OCI-LY7 (cell line): Measurements from ENCODE around the gene SGSM2. TPM values are rescaled to one million over a fixed set of nuclear protein-coding genes. Genes with fewer than 3 reads are reported as not detected.

Source experiments
- BruUV-seq: library from RNA; stranded (reverse); fragments of 400-500 nt; replicated peaks from 2 replicates; lab custom pipeline; 2021; lab: Mats Ljungman, UMichigan
- CTCF ChIA-PET: fragments of 300-600 bp; sonication (Branson Sonifier 250); formaldehyde crosslinking; loops from one replicate; lab custom pipeline; 2022; ENCODE audit warnings: antibody characterized with exemption; ENCODE audit not compliant: unreplicated experiment; lab: Charles Lee
- POLR2A ChIA-PET: fragments of 300-600 bp; sonication (Branson Sonifier 250); formaldehyde crosslinking; loops from one replicate; lab custom pipeline; 2022; ENCODE audit warnings: antibody characterized with exemption; lab: Charles Lee
- DNase-seq: peaks from one replicate; pipeline ENCODE4 v3.0.0-alpha.2; 2015; ENCODE audit warnings: low spot score
- H2AFZ ChIP-seq: fragments of 200-600 bp; sonication (generic), shearing (Covaris generic); 2 replicates; pipeline ENCODE4 v1.6.1; 2014; ENCODE audit warnings: mild to moderate bottlenecking, antibody characterized with exemption, low read length, moderate library complexity
- H3K27ac ChIP-seq: fragments of 200-600 bp; sonication (generic); 2 replicates; pipeline ENCODE4 v1.5.1; 2014; ENCODE audit warnings: mixed run types, low read depth, mild to moderate bottlenecking, moderate library complexity, low read length, inconsistent platforms; ENCODE audit not compliant: poor library complexity, severe bottlenecking
- H3K36me3 ChIP-seq: fragments of 200-600 bp; sonication (generic); 2 replicates; pipeline ENCODE4 v1.6.1; 2014; ENCODE audit warnings: mild to moderate bottlenecking, antibody characterized with exemption, low read length, moderate library complexity, mixed read lengths; ENCODE audit not compliant: insufficient read depth
- H3K4me1 ChIP-seq: fragments of 200-600 bp; sonication (generic); 2 replicates; pipeline ENCODE4 v1.5.1; 2014; ENCODE audit warnings: mild to moderate bottlenecking, low read length; ENCODE audit not compliant: insufficient read depth, poor library complexity, severe bottlenecking
- H3K4me2 ChIP-seq: fragments of 200-600 bp; sonication (generic); 2 replicates; pipeline ENCODE4 v1.6.1; 2014; ENCODE audit warnings: mild to moderate bottlenecking, low read length
- H3K4me3 ChIP-seq: fragments of 200-600 bp; sonication (generic); 2 replicates; pipeline ENCODE4 v1.5.1; 2014; ENCODE audit warnings: mild to moderate bottlenecking, low read depth, low read length; ENCODE audit not compliant: poor library complexity, severe bottlenecking
- H3K79me2 ChIP-seq: fragments of 200-600 bp; sonication (generic); 2 replicates; pipeline ENCODE4 v1.6.1; 2016; ENCODE audit warnings: low read depth, mild to moderate bottlenecking, low read length, moderate library complexity, mixed read lengths; ENCODE audit not compliant: insufficient read depth
- H3K9me2 ChIP-seq: fragments of 200-600 bp; sonication (generic); 2 replicates; pipeline ENCODE4 v1.6.1; 2016; ENCODE audit warnings: mild to moderate bottlenecking, low read length, mixed read lengths; ENCODE audit not compliant: insufficient read depth
- H3K9me3 ChIP-seq: fragments of 200-600 bp; sonication (generic); 2 replicates; pipeline ENCODE4 v1.6.1; 2014; ENCODE audit warnings: mild to moderate bottlenecking, mixed run types, low read length, mixed read lengths
- H4K20me1 ChIP-seq: fragments of 200-600 bp; sonication (generic); 2 replicates; pipeline ENCODE4 v1.6.1; 2014; ENCODE audit warnings: mild to moderate bottlenecking, antibody characterized with exemption, low read length, moderate library complexity, mixed read lengths; ENCODE audit not compliant: insufficient read depth
- EZH2phosphoT487 ChIP-seq: fragments of 200-600 bp; sonication (generic); IDR thresholded peaks from 2 replicates; pipeline ENCODE4 v1.6.1; 2018; ENCODE audit warnings: low read depth, borderline replicate concordance, mild to moderate bottlenecking, mixed run types, antibody characterized with exemption, low read length, moderate library complexity, mixed read lengths
- intact Hi-C: fragments of 100-400 bp; cut with micrococcal nuclease; formaldehyde crosslinking; loops from one replicate; pipeline ENCODE4 v1.10.0; 2022; ENCODE audit not compliant: unreplicated experiment
- total RNA-seq, 2 experiments: library from RNA; depleted of rRNA in 1 of 2; stranded (reverse); fragments of >200 nt in 1 of 2; shearing (Covaris generic) in 1 of 2; gene quantifications; 2 replicates each; pipeline ENCODE4 v1.2.3, GENCODE V29; 2014 to 2022
- TF ChIP-seq, protein P1 (sequence below): fragments of 200-600 bp; sonication (generic); conservative IDR thresholded peaks from 2 replicates; pipeline ENCODE4 v1.5.1; 2014; ENCODE audit warnings: mild to moderate bottlenecking, antibody characterized with exemption, low read length, moderate library complexity, mixed read lengths

The SGSM2 gene
- total RNA-seq, 2 experiments from 2014 or later = 44.0 to 50.6 TPM

DNA sequence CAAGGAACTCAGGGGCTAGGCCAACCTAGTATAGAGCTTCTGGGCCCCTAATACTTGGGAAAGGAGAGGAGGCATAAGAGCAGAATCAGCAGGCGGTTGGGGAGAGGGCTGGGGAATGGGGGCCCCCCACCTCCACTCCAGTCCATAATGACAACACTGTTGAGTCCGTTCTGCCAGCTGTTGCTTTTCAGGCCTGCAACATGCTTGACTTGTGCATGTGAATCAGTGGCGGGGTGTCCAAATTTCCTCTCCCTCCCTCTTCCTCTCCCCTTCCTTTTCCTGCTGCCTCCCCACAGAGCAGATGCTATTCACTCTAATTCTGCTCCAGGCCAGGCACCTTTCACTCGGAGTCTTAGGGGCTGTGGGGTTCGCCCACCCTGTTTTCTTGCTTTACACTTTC lies 31.7 kb downstream of the SGSM2 start:
- intact Hi-C loops = no loop called here
- H3K9me3 ChIP-seq = no peaks in the 10 kb centered on the region
- H3K4me1 ChIP-seq = no peaks in the 10 kb centered on the region
- no peaks in the 10 kb centered on the region for H3K36me3 ChIP-seq
- no peak overlapping the region for H3K4me2 ChIP-seq
- H2AFZ ChIP-seq = no peak overlapping the region
- ChIA-PET CTCF (no interaction called here), POLR2A (interaction anchor here (0.5 to 0.6 kb wide), 2 partner anchors 105 to 1598 kb away, joined by 3 to 4 read pairs; no protein-coding TSS in a partner anchor)
- H3K9me2 ChIP-seq = no peaks in the 10 kb centered on the region
- no peak overlapping the region for H3K4me3 ChIP-seq
- no TSS peak for BruUV-seq
- no peak overlapping the region for H3K27ac ChIP-seq
- H4K20me1 ChIP-seq = no peaks in the 10 kb centered on the region
- no peaks in the 10 kb centered on the region for H3K79me2 ChIP-seq
- TF ChIP-seq EZH2phosphoT487 = no peak
- TF ChIP-seq, protein P1, sequence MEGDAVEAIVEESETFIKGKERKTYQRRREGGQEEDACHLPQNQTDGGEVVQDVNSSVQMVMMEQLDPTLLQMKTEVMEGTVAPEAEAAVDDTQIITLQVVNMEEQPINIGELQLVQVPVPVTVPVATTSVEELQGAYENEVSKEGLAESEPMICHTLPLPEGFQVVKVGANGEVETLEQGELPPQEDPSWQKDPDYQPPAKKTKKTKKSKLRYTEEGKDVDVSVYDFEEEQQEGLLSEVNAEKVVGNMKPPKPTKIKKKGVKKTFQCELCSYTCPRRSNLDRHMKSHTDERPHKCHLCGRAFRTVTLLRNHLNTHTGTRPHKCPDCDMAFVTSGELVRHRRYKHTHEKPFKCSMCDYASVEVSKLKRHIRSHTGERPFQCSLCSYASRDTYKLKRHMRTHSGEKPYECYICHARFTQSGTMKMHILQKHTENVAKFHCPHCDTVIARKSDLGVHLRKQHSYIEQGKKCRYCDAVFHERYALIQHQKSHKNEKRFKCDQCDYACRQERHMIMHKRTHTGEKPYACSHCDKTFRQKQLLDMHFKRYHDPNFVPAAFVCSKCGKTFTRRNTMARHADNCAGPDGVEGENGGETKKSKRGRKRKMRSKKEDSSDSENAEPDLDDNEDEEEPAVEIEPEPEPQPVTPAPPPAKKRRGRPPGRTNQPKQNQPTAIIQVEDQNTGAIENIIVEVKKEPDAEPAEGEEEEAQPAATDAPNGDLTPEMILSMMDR = no peak
- DNase-seq = no peak

DNA sequence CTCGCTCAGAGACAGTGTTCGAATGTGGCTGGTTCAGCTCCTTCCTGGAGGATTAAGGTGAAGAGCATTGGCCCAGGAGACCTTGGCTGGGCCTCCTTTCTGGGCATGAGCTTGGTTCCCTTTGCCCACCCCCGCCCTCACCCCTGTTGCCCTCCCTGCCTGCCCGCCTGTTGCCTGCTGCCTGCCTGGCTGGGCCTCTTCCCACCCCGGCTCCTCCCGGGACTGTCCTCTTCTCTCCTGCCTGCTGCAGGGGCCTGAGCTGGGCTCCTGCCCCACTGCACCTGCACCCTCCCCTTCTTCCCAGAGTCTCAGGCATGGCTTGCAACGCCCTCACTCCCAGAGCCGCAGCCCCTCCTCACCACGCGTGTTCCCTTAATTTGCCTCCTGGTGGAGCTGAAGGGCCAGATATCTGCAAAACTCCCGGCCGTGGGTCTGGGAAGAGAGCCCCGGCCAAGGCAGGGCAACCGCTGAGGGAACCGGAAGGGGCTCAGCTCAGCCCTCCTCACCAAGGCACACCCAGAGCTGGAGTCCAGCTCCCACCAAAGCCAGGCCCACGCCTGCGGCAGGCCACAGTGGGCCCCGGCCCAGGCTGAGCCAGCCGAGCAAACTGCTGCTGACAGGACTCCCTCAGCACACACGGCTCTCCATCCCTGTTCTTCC lies 32.4 kb downstream of the SGSM2 start:
- no peaks in the 10 kb centered on the region for H3K4me1 ChIP-seq
- CTCF ChIA-PET = no interaction called here
- H3K9me2 ChIP-seq = no peaks in the 10 kb centered on the region
- H3K27ac ChIP-seq = no peak overlapping the region
- H3K9me3 ChIP-seq = no peaks in the 10 kb centered on the region
- intact Hi-C loops = no loop called here
- POLR2A ChIA-PET = interaction anchor here (0.5 kb wide), 1 partner anchor 105 kb away, joined by 3 read pairs; no protein-coding TSS in a partner anchor
- H3K4me2 ChIP-seq = no peak overlapping the region
- BruUV-seq = no TSS peak
- no peak overlapping the region for H3K4me3 ChIP-seq
- H4K20me1 ChIP-seq = no peaks in the 10 kb centered on the region
- no peaks in the 10 kb centered on the region for H3K36me3 ChIP-seq
- no peak for TF ChIP-seq EZH2phosphoT487
- TF ChIP-seq, protein P1 = peak; percentile 50
- no peak overlapping the region for H2AFZ ChIP-seq
- H3K79me2 ChIP-seq = no peaks in the 10 kb centered on the region
- peak; percentile 28 for DNase-seq

DNA sequence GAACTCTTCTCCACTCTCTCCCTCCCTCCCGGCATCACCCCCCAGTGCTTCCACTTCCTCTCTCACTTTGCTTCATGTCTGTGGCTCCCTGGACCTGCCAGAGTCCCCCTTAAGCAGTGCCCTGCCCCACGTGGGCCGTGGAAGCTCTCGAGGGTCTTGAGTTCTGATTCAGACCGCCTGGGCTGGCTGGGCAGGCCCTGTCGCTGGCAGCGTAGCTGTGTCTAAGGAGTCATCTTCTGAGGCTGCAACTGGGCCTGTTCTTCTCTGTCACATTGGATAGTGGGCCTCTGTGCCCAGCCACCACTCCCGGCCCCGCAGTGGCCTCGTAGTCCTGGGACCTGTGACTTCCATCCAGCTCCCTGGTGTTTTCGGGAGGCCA lies 32.9 kb downstream of the SGSM2 start:
- no peak overlapping the region for H3K27ac ChIP-seq

More for the DNA sequence above, 32.9 kb downstream of the SGSM2 start:
- H3K79me2 ChIP-seq = no peaks in the 10 kb centered on the region
- no peak for DNase-seq
- H2AFZ ChIP-seq = no peak overlapping the region
- POLR2A ChIA-PET = no interaction called here
- H3K9me2 ChIP-seq = no peaks in the 10 kb centered on the region
- CTCF ChIA-PET = no interaction called here
- no TSS peak for BruUV-seq
- intact Hi-C loops = no loop called here
- H4K20me1 ChIP-seq = no peaks in the 10 kb centered on the region
- H3K36me3 ChIP-seq = no peaks in the 10 kb centered on the region
- no peaks in the 10 kb centered on the region for H3K9me3 ChIP-seq
- H3K4me3 ChIP-seq = no peak overlapping the region
- no peak overlapping the region for H3K4me2 ChIP-seq
- no peak for TF ChIP-seq EZH2phosphoT487
- TF ChIP-seq, protein P1 = no peak
- no peaks in the 10 kb centered on the region for H3K4me1 ChIP-seq
